ENCODE data around the gene ATP1A3.

DNA sequence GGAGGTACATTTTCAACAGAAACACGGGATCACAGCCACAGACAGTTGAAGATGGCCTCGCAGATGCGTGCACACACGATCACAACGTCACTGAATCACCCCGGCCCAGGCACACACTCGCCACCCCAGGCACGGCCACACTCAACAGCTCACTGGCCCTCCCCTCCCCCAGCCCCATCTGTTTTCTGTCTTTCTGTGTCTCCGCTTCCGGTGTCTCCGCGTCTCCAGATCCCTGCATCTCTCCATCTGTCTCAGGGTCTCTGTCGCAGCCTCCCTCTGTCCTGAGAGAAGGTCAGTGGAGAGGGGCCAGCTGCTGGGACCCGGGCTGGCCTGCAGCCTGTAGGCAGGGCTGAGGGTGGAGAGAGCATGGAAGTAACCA is 3.8 kb upstream of the ATP1A3 start:
- TF ChIP-seq, protein P1, sequence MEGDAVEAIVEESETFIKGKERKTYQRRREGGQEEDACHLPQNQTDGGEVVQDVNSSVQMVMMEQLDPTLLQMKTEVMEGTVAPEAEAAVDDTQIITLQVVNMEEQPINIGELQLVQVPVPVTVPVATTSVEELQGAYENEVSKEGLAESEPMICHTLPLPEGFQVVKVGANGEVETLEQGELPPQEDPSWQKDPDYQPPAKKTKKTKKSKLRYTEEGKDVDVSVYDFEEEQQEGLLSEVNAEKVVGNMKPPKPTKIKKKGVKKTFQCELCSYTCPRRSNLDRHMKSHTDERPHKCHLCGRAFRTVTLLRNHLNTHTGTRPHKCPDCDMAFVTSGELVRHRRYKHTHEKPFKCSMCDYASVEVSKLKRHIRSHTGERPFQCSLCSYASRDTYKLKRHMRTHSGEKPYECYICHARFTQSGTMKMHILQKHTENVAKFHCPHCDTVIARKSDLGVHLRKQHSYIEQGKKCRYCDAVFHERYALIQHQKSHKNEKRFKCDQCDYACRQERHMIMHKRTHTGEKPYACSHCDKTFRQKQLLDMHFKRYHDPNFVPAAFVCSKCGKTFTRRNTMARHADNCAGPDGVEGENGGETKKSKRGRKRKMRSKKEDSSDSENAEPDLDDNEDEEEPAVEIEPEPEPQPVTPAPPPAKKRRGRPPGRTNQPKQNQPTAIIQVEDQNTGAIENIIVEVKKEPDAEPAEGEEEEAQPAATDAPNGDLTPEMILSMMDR (IDR thresholded peaks at IDR 0.05), result no peak
- no peak for TF ChIP-seq POLR2A (IDR thresholded peaks at IDR 0.05)

Data from thyroid gland (tissue), 4 donors.